GM10248 (cell line): ENCODE measurements around the gene NPAS2.

Experiments
- CTCF ChIA-PET: fragments of 300-600 bp; sonication (Branson Sonifier 250); formaldehyde crosslinking; extraction: SDS; loops from one replicate; lab custom pipeline; 2021; ENCODE audit warnings: antibody characterized with exemption; lab: Yijun Ruan, JAX
- POLR2A ChIA-PET: fragments of 350-650 bp; sonication (Branson Sonifier 250); formaldehyde crosslinking; extraction: SDS; loops from one replicate; lab custom pipeline; 2020; ENCODE audit warnings: antibody characterized with exemption; lab: Yijun Ruan, JAX
- DNase-seq: peaks from one replicate; pipeline ENCODE4 v3.0.0; 2012; ENCODE audit errors: extremely low spot score
- CTCF ChIP-seq: IDR thresholded peaks from 2 replicates; pipeline ENCODE4 v1.5.1; 2012; ENCODE audit warnings: mild to moderate bottlenecking, low read depth; ENCODE audit errors: extremely low read depth, missing control alignments, control extremely low read depth

The NPAS2 gene

DNA sequence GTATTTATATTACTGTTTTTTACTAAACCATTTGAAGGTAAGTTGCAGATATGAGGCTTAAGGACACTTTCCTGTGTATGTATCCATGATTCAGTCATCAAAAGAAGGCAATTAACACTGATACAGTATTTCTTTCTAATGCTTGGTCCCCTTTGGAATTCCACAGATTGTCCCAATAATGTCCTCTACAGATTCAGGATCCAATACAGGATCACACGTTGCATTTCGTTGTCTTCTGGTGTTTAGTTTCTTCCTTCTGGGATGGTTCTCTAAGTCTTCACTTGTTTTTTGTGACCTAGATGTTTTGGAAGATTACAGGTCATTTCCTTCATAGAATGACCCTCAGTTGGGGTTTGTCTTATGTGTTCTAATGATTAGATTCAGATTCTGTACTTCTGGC lies 40.0 kb downstream of the NPAS2 start:
- DNase-seq = no peak
- no peak for TF ChIP-seq CTCF
- POLR2A ChIA-PET = no interaction called here
- CTCF ChIA-PET = no interaction called here

GRCh38 chr2:100861340-100861739 lies 41.4 kb downstream of the NPAS2 start:
- POLR2A ChIA-PET = no interaction called here
- DNase-seq = no peak
- TF ChIP-seq CTCF = no peak
- CTCF ChIA-PET = interaction anchor here (0.9 kb wide), 1 partner anchor 10 kb away, joined by 4 read pairs; no protein-coding TSS in a partner anchor

DNA sequence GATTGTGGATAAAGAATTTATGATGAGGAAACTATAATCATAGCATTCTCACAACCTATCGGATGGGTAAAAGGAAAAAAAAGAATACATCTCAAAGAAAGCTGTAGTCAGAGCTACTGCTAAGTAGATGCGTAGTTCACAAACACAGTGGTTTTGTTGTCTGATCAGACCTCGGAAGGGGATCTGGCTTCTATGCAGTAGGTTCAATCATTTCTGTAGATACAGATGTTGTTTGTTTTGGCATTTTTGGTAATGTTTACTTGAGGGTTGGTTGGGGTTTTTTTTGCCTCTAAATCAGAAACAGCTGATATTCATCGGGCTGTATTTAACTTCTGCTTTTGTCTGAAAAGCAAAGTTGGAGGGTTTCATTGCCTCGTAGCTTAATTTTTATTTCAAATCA lies 42.1 kb downstream of the NPAS2 start:
- ChIA-PET POLR2A (no interaction called here), CTCF (interaction anchor here (0.9 kb wide), 1 partner anchor 9 kb away, joined by 4 read pairs; no protein-coding TSS in a partner anchor)
- DNase-seq = no peak
- TF ChIP-seq CTCF = no peak

GRCh38 chr2:100865816-100866460 lies 46.0 kb downstream of the NPAS2 start:
- ChIA-PET CTCF (interaction anchor here (1.2 kb wide), 2 partner anchors 8 to 20 kb away, joined by 3 read pairs; no protein-coding TSS in a partner anchor), POLR2A (no interaction called here)
- DNase-seq = no peak
- TF ChIP-seq CTCF = no peak

GRCh38 chr2:100868083-100868482 lies 48.1 kb downstream of the NPAS2 start:
- TF ChIP-seq CTCF = no peak
- ChIA-PET POLR2A (no interaction called here), CTCF (no interaction called here)
- no peak for DNase-seq

DNA sequence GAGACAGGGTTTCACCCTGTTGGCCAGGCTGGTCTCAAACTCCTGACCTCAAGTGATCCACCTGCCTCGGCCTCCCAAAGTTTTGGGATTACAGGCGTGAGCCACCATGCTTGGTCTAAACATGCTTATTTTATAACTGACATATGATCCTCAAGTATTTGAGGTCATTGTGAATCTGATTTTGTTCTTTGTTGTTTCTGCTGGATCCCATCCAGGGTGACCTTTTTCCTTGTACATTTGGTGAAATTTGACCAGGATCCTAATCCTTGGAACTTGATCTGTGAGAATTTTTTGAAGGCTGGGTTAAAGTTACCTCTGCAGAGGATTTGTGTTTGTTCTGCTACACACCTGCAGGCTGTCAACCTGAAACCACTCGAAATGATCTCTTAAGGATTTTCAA lies 49.2 kb downstream of the NPAS2 start:
- no peak for DNase-seq
- TF ChIP-seq CTCF = no peak
- ChIA-PET POLR2A (no interaction called here), CTCF (no interaction called here)
